Stimulated activated CD8-positive, alpha-beta memory T cell treated with anti-CD3 and anti-CD28 coated beads, Interleukin-7, amount 100 ng/mL, for 4 hours (primary cell): ENCODE measurements around the gene ZBTB16.

Source experiments
- DNase-seq, 2 donors: peaks; one replicate each; pipeline ENCODE4 v3.0.0-alpha.2; 2020; ENCODE audit warnings: low read depth in 2 of 2

The ZBTB16 gene

DNA sequence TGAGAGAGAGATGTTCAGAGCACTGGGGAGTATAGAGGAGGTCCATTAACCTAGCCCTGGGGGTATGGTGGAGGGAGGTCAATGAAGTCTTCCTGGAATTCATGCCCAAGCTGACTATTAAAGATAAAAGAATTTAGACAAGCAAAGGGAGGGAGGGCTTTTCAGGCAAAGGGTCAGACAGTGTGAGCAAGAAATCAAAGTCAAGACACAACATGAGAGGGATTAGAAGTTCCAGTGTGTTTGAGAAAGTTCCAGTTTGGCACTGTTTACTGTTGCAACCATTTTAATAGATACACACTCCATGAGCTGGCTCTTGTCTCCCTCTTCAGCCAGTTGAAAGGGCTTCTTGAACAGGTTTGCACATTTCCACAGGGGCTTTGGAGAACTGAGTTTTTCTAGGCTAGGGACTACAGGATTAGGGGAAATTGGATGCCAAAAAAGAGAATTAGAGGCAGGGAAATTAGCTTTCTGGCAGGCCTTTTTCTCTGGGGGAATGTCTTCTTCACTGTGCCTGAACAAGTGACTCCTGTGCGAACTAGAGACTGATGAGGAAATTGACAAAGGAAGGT is 222.0 kb downstream of the ZBTB16 start:
- DNase-seq, result no peak

DNA sequence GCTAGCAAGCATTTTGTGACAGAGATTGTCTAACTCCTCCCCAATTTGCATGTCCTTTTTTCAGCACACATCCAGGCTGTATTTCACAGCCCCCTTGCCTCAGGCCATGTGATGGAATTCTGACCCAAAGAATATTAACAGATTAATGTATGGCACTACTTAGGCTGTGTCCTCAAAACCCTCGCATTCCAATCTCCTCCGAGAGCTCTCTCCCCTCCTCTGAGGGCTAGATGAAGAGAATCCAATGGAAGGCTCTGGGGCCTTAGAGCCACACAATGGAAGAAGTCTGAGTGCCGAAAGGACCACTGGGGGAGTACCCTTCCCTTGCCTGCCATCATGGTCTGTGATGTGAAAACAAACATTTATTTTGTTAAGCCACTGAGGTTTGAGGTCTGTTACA is 223.0 kb downstream of the ZBTB16 start:
- DNase-seq, result no peak

DNA sequence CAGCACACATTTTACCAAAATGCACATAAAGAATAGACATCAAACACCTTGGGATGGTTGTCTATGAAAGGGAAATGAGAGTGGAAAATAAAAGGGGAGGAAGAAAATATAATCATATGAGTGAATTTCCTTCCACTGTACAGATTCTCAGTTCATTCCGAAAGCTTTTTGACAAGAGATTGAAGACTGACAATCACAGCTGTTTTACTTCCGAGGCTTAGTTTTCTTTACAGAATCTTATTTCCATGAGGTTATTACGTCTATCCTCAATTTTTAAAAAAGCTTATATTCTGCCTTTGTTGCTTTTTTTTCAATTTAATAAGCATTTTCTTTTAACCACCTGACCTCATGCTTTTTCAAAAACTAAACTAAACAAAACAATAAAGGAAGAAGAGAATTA is 223.9 kb downstream of the ZBTB16 start:
- DNase-seq, result no peak

DNA sequence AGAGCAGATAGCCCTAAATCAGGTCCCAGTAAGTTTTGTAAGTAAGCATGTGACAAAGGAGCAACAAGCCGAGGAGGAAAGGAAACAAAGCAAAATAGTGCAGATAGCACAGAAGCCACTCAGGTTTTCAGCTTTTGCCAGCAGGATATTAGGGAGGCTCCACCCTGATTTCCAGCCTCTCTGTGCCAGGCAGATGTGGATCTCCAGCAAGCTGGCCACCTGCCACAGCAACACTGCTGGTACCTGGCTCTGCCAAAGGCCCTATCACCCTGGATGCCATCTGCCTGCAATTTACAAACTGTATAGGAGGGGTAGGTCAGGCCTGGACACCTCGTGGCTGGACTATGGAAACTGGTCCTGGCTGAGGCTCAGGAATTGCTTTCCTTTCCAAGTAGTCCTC is 224.5 kb downstream of the ZBTB16 start:
- DNase-seq, result no peak

DNA sequence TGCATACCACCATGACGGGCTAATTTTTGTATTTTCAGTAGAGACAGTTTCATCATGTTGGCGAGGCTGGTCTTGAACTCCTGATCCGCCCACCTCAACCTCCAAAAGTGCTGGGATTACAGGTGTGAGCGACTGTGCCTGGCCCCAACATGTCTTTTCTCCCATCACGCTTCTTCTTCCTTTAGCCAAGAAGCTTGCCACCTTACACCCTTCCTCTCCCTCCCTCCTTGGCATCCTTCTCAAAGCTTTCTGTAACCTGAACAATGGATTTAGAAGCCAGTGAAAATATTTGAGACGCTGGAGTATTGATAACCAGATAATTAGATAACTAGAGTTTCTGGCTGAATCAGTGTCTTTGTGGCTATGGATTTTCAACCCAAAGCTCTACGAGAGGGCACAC is 225.4 kb downstream of the ZBTB16 start:
- no peak for DNase-seq

DNA sequence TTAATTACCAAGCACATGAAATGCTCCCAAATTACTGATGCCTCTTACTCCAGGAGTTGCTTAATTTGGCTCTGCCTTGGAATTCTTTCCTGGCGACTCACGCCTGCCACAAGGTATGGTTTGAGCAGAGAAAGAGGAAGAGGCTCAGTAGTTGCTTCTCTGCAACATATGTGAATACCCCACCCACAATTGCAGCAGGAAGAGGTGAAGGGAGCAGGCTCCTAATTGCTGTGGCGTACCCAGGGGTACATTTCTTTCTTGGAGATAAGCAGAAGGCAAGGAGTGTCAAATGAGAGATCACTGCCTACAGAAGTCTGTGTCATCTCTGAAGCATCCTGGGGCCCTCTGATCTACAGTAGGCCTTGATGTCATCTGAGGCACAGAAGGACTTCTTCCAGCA is 226.1 kb downstream of the ZBTB16 start:
- DNase-seq, result no peak

DNA sequence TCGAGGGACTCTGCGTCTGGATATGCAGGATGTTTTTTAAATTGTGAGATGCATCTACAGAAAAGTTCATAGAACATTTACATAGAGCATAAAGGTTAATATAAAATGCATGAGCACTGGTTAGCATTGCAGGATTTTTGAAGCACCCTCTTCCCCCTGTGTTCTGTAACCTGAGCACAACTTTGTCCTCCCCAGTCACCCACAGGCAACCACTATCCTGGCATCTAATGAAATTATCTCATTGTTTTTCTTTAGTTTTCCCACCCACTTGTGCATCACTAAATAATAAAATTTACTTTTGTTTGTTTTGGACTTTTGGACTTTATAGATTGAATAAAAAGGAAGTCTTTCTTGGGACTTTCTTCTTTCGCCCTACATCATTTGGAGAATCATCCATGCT is 226.7 kb downstream of the ZBTB16 start:
- DNase-seq, result no peak

DNA sequence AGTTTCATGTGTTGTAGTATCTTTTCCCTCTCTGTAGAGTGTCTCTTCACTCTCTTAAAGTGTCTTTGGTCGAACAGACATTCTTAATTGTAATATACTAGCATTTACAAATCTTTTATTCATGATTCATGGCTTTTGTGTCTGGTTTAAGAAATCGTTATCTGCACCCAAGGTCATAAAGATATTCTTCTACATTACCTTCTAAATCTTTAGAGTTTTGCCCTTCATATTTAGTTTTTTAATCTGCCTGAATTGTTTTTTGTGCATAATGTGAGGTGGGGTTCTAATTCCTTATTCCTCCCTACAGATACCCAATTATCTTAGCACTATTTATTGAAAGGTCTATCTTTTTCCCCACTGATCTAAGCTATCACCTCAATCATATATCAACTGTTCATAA is 227.6 kb downstream of the ZBTB16 start:
- DNase-seq, result no peak

DNA sequence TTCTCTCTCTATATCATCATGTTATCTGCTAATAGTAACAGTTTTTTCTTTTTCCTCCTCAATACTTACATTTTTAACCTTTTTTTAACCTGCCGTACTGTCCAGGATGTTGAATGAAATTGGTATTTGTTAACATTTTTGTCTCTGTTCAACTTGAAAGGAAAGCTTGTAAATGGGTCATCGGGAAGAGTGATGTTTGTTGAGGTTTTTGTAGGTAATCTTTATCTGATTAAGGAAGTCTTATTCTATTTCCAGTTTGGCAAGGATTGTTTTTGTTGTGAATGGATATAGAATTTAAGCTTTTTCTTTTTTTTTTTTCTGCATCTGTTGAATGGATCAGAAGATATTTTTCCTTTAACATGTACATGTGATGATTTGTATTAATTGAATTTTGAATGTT is 228.6 kb downstream of the ZBTB16 start:
- DNase-seq, result no peak

DNA sequence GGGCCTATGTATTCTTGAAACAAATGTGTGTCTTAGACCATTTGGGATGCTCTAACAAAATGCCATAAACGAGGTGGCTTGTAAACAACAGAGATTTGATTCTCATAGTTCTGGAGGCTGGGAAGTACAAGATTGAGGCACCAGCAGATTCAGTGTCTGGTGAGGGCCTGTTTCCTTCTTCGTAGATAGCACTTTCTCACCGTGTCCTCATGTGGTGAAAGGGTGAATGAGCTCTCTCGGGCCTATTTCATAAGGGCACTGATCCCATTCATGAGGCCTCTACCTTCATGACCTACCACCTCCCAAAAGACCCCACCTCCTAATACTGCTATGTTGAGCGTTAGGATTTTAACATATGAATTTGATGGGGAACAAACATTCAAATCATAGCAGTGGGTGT is 230.3 kb downstream of the ZBTB16 start:
- no peak for DNase-seq

DNA sequence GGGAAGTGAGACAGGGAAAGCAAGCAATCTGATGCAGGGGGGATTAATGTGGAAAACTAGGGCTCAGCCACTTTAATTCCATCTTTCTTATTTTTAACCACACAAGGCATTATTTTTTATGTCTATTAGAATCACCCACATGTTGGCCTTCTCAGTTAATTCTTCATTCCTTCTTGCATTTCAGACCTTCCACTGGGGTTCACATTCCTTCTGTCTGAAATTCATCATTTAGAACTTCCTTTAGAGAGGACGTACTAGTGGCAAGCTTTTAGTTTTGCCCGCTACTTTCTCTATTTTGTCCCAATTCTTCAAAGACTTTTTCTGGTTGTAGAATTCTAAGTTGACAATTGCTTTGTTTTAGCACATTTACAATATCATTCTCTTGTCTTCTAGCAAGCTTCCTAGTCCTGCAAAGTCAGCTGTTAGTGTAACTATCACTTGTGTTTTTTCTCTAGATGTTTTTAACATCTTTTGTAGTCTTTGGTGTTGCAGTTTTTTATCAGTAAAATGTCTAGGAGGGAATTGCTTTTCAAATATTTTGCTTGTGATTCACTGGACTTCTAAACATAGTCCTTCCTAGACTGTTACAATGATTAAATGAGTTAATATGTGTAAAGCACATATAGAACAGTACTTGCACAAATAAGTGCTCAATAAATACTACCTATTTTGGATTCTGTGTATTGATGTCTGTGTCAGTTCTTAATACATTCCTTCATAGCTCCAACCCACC is 231.2 kb downstream of the ZBTB16 start:
- DNase-seq, result no peak

DNA sequence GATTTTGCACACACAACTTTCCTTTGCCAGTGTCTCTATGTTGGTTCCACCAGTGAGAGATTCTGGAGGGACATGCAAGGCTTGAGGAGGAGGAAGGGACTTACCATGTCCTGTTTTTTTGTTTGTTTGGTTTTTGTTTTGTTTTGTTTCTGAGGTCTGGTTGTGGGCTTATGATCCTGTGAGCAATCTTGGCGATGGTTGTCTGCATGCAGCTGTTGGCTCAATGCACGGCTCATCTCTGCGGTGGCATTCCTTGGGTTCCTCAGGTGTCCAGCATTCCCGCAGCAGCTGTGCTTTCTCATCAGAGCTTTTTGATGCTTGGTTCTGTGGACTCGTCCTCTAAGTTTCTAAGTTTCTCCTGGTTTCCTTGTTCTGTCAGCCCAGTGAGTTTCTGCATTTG is 231.9 kb downstream of the ZBTB16 start:
- DNase-seq, result no peak

DNA sequence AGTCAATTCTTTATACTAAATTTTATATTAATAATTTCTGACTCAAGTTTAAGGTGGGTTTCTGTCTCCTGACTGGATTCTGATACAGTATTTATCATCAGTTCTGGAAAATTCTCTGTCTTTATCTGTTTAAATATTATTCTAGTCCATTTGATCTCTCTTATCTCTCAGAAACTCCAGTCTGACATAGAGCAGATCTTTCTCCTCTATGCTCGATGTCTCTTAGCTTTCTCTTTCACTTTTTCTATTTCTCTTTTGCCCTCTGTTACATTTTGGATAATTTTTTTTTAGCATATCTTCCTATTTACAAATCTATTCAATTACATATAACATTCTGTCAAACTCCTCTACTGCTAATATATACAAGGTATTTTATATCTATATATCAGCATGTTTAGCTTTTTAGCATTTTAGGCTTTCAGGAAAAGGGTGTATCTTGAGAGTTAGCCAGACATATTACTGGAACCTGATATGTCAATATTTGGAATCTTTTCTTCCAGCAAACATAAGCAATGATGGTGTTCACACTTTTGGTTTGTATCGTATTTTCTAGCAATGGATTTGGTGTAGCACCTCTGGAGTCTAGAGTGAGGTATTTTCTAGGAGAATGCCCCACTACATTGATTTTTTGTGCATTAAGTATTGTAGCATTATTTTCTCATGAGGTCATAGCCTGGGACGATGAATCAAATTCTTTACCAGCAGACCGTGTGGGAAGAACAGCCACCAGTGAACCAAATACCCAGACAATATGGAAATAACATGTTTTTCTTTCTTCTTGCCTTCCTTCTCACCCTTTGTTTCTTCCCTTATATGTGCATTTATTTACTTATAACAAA is 232.6 kb downstream of the ZBTB16 start:
- DNase-seq, result no peak

DNA sequence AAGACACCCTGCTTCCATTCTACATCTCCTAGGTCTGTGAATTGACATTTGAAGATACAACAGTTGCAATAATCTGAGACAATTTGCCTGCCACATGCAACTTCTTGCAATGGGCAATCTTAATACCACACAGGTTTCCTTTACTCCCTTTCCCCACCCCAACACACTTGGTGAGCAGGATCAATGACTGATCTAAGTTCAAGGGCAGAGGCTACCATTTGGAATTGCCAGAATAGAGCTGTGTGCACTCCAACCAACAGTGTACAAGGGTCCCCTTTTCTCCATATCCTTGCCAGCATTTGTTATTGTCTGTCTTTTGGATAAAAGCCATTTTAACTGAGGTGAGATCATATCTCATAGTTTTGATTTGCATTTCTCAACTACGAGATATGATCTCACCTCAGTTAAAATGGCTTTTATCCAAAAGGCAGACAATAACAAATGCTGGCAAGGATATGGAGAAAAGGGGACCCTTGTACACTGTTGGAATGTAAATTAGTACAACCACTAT is 233.7 kb downstream of the ZBTB16 start:
- DNase-seq, result no peak

DNA sequence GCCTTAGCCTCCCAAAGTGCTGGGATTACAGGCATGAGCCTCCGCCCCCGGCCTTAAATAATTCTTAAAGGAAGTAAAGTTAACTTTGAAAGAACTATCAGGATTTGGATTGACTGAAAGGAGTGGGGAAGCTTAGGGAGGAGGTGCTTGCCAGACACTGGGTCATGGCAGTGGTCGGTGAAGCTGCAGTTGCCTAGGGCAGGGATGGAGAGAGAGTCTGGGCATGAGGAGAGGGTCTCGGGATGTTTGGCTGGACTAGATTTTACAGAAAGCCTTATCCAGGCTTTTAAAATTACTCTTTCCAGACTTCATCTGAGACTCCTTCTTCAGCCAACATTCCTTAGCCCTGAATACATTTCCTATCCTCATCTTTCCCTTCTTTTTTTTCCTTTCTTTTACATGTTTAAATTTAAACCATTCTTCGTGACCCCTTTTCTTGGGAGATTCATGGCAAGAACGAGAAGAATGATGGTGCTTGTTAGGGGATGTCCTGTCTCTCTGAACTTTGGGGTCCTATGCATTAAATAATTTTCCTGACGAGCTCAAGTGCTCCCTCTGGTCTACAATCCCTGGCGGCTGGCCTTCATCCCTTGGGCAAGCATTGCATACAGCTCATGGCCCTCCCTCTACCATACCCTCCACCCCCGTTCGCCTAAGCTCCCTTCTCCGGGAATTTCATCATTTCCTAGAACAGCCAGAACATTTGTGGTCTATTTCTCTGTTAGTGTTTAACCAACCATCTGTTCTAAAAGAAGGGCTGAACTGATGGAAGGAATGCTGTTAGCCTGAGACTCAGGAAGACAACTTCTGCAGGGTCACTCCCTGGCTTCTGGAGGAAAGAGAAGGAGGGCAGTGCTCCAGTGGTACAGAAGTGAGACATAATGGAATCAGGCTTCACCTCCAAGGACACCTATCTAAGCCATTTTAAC is 236.4 kb downstream of the ZBTB16 start, which contains the start of gene NNMT:
Gene NNMT, plus strand, starts transcription at position 724 of the 929 bp plus-strand sequence. Its CDS starts 158 bp downstream, at position 882.
- DNase-seq, result no peak

DNA sequence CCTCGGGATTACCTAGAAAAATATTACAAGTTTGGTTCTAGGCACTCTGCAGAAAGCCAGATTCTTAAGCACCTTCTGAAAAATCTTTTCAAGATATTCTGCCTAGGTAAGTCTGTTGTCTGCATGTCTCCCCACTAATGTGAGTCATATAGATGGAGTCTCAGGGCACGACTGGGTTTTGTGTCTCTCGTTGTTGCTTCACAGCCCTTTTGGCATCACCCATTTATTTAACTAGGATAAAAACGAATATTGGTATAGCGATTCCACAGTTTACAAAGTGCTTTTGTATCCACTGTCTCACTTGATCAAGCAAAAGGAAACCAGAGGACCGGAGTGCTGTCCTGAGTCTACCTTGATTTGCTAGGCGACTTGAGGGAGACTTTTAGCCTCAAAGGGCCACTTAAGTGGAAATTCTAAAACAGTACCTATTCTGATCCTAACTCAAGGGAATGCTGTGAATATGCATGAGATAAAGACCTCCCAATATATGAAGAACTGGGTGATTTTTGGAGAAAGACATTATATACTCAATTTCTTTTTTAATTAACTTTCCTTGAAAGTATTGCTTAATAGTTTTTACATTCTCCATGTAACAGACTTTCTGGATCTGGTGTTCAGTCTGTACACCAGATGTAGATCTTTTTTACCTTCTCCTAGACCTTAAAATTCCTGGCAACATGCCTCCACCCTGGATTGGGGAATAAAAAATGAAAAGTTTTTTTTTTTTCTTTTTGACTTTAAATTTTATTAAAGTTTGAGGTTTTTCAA is 237.3 kb downstream of the ZBTB16 start:
- no peak for DNase-seq

DNA sequence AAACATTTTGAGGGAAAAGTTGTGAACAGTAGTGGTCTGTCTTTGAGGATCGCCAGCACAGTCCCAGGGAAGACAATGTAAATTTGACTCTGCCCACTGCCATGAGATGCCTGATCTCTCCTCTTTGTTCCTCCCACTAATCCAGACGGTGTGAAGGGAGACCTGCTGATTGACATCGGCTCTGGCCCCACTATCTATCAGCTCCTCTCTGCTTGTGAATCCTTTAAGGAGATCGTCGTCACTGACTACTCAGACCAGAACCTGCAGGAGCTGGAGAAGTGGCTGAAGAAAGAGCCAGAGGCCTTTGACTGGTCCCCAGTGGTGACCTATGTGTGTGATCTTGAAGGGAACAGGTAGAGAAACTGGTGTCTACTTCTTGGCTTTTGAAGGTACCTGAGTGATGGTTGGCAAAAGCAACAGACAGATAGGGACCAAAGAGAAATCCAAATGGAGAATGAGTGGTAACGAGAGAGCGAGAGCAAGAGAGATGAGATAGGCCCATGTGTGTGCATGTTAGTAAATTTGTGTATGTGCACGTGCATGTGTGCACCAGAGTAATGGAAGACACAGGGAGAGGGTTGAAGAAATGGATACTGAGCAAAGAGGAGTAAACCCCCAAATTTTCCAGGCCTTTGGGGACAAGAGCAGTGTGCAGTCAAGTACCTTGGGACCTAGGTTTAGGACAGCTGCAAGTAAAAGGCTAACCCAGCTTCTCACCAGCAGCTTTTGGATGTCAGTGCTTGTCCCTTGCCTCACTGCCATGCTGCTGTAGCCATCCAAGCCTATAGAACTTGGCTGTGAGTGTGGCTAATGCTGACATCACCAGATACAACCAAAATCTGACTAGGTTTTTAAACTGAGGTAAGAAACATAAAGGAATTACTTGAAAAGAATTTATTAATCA is 238.5 kb downstream of the ZBTB16 start:
- no peak for DNase-seq

DNA sequence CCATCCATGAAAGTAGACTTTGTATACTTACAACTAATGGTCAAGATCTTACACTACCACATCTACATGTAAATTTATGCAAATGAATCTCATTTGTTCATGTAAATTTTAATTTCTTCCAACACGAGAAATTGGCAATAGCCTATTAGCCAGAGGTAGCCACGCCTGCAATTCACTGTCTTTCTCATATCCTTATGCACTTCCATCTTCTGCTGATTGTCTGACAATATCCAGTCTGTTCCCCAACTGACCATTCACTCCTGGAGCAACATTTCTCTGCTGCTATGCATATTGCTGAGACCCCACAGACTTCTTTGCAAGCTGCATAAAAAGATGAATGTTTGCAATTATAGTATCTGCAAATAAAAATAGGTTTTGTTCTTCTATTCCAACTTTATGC is 239.2 kb downstream of the ZBTB16 start:
- DNase-seq, result no peak
